Activated T-cell treated with anti-CD3 and anti-CD28 coated beads, Interleukin-2, amount 50 U/mL, for 72 hours (primary cell): ENCODE data around the gene OPCML. TPM values are rescaled to one million over a fixed set of nuclear protein-coding genes. Genes with fewer than 3 reads are reported as not detected.

Source experiments
- ATAC-seq, 2 donors: fragments of 150-1000 bp; cut with Tn5 transposase; replicated peaks in 1 of 2; 2 replicates each; pipeline ENCODE4 v1.10.0; 2021; ENCODE audit warnings: moderate library complexity in 2 of 2, mild to moderate bottlenecking in 1 of 2
- DNase-seq, 2 donors: peaks; one replicate each; pipeline ENCODE4 v3.0.0; 2021 to 2022; ENCODE audit warnings: mixed read lengths in 1 of 2
- H3K27ac Mint-ChIP-seq: one replicate; pipeline ENCODE4 v1.8.0; 2022; ENCODE audit warnings: mild to moderate bottlenecking, moderate library complexity, mixed read lengths
- H3K27me3 Mint-ChIP-seq: one replicate; pipeline ENCODE4 v1.8.0; 2022; ENCODE audit warnings: low read depth, mixed read lengths
- H3K36me3 Mint-ChIP-seq, 2 donors: one replicate each; pipeline ENCODE4 v1.8.0; 2022; ENCODE audit warnings: mixed read lengths in 2 of 2, mild to moderate bottlenecking in 1 of 2; ENCODE audit not compliant: insufficient read depth in 2 of 2
- H3K4me1 Mint-ChIP-seq: one replicate; pipeline ENCODE4 v1.8.0; 2022; ENCODE audit warnings: low read depth, mixed read lengths
- H3K4me3 Mint-ChIP-seq, 2 donors: one replicate each; pipeline ENCODE4 v1.8.0; 2022; ENCODE audit warnings: mild to moderate bottlenecking in 2 of 2, mixed read lengths in 2 of 2, moderate library complexity in 2 of 2
- H3K9me3 Mint-ChIP-seq, 2 donors: one replicate each; pipeline ENCODE4 v1.8.0; 2022; ENCODE audit warnings: mixed read lengths in 2 of 2
- total RNA-seq, 2 donors: library from RNA; stranded (reverse); gene quantifications; one replicate each; pipeline ENCODE4 v1.2.3, GENCODE V29; 2022

The OPCML gene
- total RNA-seq, 2 donors from 2014 or later: not detected

DNA sequence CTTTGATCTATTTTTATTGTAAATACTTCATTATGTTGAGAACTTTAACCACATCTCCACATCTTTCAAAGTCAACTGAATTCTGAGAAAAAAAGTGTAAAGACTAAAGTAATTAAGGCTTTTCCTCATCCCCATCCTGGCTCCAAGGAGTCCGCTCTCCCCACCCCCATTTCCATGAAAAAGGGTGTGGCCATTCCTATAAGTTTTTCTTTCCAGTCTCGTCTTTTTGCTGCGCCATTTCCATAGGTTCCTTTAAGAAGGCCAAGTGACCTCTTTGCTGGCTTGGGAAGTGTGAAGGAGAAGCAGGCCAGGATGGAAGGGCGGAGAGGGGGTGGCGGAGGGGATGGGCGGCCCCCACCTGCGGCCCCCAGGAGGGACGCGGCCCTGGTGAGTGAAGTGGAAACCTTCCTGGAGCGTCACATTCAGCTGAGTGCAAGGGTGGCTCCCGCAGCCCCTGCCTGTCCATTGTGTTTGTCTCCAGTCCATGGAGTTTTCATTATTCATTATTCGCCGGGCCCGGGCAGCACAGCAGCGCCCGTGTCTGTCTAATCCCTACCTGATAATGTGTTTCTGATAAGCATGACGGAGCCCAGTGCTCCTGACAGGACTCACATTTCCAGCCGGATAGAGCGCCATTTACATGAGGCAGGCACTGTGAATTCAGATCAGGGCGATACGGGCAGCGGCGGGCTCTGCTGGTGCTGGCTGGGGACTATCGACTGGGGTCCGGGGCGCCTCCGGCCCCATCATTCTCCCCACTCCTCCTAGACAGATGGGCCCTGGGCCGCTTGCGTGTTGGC lies 739.8 kb downstream of the OPCML start:
- Mint-ChIP-seq H3K36me3 (peaks cover 0 to 1% of the 10 kb centered on the region in 2 donors), H3K27ac (no peak overlapping the region), H3K4me1 (no peaks in the 10 kb centered on the region), H3K27me3 (peaks cover 5% of the 10 kb centered on the region), H3K9me3 (no peaks in the 10 kb centered on the region), H3K4me3 (no peak overlapping the region)
- ATAC-seq (no peak), DNase-seq (no peak)

DNA sequence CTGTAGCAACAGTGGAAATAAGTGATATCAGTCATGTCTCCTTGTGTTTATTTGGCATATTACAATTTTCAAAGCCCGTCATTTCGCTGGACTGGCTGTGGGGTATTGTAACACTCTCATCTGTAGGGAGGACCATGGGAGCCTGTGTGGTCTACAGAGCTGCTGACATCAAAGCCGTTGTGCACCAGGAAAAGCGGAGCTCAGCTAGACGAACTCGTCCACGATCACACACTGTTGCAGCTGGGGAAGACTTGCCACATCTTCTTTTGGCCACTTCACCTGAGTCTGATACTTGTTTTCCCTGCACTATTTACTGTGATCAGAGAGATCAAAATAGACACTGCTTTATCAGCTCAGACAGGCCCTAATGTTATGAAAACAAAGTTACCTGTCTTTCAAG lies 741.3 kb downstream of the OPCML start:
- no peak overlapping the region for H3K27ac Mint-ChIP-seq
- no peaks in the 10 kb centered on the region for H3K9me3 Mint-ChIP-seq
- DNase-seq (no peak), ATAC-seq (no peak)
- H3K36me3 Mint-ChIP-seq: no peaks in the 10 kb centered on the region
- peaks cover 5% of the 10 kb centered on the region for H3K27me3 Mint-ChIP-seq
- no peaks in the 10 kb centered on the region for H3K4me1 Mint-ChIP-seq
- no peak overlapping the region for H3K4me3 Mint-ChIP-seq

- Mint-ChIP-seq H3K4me3 (no peak overlapping the region), H3K27ac (no peak overlapping the region), H3K9me3 (no peaks in the 10 kb centered on the region), H3K4me1 (no peaks in the 10 kb centered on the region), H3K27me3 (peaks cover 5% of the 10 kb centered on the region), H3K36me3 (no peaks in the 10 kb centered on the region)
- DNase-seq (no peak), ATAC-seq (no peak)
Measured at GRCh38 chr11:132790466-132790865, 741.8 kb downstream of the OPCML start.

GRCh38 chr11:132788816-132789325 lies 743.4 kb downstream of the OPCML start:
- peaks cover 4% of the 10 kb centered on the region for H3K27me3 Mint-ChIP-seq
- H3K36me3 Mint-ChIP-seq: no peaks in the 10 kb centered on the region
- DNase-seq (no peak), ATAC-seq (no peak)
- no peak overlapping the region for H3K27ac Mint-ChIP-seq
- H3K4me1 Mint-ChIP-seq: no peaks in the 10 kb centered on the region
- H3K9me3 Mint-ChIP-seq: no peaks in the 10 kb centered on the region
- no peak overlapping the region for H3K4me3 Mint-ChIP-seq

- Mint-ChIP-seq H3K9me3 (no peaks in the 10 kb centered on the region), H3K4me3 (no peak overlapping the region), H3K4me1 (no peaks in the 10 kb centered on the region), H3K36me3 (no peaks in the 10 kb centered on the region), H3K27me3 (no peaks in the 10 kb centered on the region), H3K27ac (no peak overlapping the region)
- no peak for DNase-seq
- no peak for ATAC-seq
Measured at GRCh38 chr11:132785878-132786277, 746.4 kb downstream of the OPCML start.

DNA sequence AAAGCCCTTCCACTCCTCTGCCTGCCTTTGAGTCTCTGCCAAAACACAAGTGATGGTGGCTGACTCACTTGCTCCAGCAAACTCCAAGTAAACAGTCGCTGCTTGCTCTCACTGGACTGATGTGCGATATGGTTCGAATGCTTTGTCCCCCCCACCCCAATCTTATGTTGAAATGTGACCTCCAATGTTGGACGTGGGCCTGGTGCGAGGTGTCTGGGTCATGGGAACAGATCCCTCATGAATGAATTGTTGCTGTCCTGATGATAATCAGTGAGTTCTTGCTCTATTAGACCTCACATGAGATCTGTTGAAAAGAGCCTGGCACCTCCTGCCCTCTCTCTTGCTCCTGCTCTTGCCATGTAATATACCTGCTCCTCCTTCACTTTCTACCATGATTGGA lies 747.9 kb downstream of the OPCML start:
- no peak for DNase-seq
- Mint-ChIP-seq H3K36me3 (no peaks in the 10 kb centered on the region), H3K27ac (no peak overlapping the region), H3K4me1 (no peaks in the 10 kb centered on the region), H3K27me3 (no peaks in the 10 kb centered on the region), H3K4me3 (no peak overlapping the region), H3K9me3 (no peaks in the 10 kb centered on the region)
- ATAC-seq: no peak

DNA sequence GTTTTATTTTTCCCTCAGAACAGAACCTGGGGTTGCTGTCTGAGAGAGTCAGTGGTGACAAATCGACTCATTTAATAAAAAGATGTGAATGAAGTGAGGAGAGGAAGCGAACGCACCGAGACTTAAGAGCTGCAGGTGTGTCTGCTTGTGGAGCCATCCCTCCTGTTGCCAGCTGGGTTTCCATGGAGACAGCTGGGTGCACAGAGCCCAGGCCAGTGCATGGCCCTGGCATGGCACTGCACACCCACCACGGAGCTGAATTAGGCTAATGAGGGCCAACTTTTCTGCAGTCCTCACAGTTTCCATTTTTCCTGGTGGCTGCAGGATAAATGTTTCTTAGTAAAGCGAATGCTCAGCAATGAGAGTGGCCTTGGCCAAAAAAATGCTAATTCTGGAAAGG lies 750.2 kb downstream of the OPCML start:
- Mint-ChIP-seq H3K9me3 (no peaks in the 10 kb centered on the region), H3K36me3 (no peaks in the 10 kb centered on the region), H3K27ac (no peak overlapping the region), H3K4me1 (no peaks in the 10 kb centered on the region), H3K4me3 (no peak overlapping the region), H3K27me3 (no peaks in the 10 kb centered on the region)
- ATAC-seq: no peak
- no peak for DNase-seq

DNA sequence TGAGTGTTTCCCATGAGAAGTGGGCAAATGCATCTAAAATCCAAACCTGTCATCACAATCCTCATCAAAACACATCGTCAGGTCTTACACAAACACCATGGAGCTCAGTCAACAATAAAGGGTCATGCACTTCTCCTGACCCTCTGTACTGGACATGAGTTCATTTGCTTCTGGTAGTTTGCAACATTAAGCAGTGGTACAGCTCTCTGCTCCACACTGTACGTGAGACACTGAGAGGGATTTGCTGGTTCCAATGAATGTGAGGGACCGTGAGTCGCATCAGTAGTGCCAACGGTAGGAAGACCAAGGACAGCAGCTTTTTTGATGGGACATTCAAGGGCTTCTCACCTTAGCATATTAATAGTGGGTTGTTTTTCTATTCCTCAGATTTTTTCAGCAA lies 752.3 kb downstream of the OPCML start:
- H3K27ac Mint-ChIP-seq: no peak overlapping the region
- no peaks in the 10 kb centered on the region for H3K4me1 Mint-ChIP-seq
- H3K27me3 Mint-ChIP-seq: no peaks in the 10 kb centered on the region
- no peak overlapping the region for H3K4me3 Mint-ChIP-seq
- ATAC-seq (no peak), DNase-seq (no peak)
- H3K9me3 Mint-ChIP-seq: peaks cover 0 to 2% of the 10 kb centered on the region in 2 donors
- no peaks in the 10 kb centered on the region for H3K36me3 Mint-ChIP-seq

GRCh38 chr11:132779497-132779896 lies 752.8 kb downstream of the OPCML start:
- ATAC-seq: no peak
- H3K27me3 Mint-ChIP-seq: no peaks in the 10 kb centered on the region
- no peak overlapping the region for H3K27ac Mint-ChIP-seq
- DNase-seq: no peak
- peaks cover 0 to 2% of the 10 kb centered on the region in 2 donors for H3K9me3 Mint-ChIP-seq
- no peaks in the 10 kb centered on the region for H3K36me3 Mint-ChIP-seq
- H3K4me3 Mint-ChIP-seq: no peak overlapping the region
- H3K4me1 Mint-ChIP-seq: no peaks in the 10 kb centered on the region

- H3K4me3 Mint-ChIP-seq: no peak overlapping the region
- no peaks in the 10 kb centered on the region for H3K36me3 Mint-ChIP-seq
- H3K27me3 Mint-ChIP-seq: no peaks in the 10 kb centered on the region
- H3K27ac Mint-ChIP-seq: no peak overlapping the region
- H3K4me1 Mint-ChIP-seq: no peaks in the 10 kb centered on the region
- H3K9me3 Mint-ChIP-seq: peaks cover 0 to 2% of the 10 kb centered on the region in 2 donors
- ATAC-seq (no peak), DNase-seq (no peak)
Measured at GRCh38 chr11:132777067-132777975, 755.0 kb downstream of the OPCML start.

- H3K4me3 Mint-ChIP-seq: peak overlapping the region in 1 of 2 donors; percentile 63
Measured at GRCh38 chr11:132773751-132774150, 758.5 kb downstream of the OPCML start.

DNA sequence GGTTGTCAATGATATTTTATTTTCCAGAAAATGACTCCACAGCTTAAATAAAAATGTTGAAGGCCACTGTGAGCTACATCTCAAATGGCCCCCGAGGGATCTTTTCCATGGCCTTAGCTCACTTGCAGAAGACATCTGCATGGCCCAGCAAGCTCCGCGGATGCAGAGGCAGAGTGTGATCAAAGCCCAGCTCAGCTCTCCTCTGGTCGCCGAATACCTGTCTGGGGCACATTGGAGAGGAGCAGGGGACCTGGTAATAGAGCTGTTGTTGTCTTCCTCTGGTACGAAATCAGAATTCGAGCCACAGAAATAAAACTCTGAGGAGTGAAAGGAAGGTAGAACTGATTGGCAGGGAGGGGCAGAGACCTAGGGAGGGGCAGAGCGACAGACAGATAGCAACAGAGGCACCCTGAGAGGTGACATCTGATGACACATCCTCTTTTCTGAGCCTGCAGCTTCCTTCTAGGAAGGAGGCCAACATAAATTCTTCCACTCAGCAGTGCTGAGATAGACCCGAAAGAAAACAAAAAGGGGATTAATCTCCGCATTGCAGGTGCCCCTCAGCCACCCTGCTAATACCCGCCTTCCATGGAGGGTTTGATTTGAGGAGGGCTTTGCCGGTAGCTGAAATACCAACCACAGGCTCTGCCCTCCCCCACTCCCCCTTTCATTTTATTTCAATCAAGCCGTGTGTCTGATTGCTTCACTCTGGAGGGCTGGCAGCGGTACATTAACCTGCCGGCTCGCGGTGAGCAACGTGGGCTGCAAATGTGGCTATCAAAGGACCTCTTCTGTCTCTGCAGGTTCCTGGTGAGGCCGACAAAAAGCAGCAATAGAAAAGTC lies 759.4 kb downstream of the OPCML start:
- H3K27me3 Mint-ChIP-seq: peaks cover 6% of the 10 kb centered on the region
- H3K9me3 Mint-ChIP-seq: peaks cover 0 to 2% of the 10 kb centered on the region in 2 donors
- H3K4me3 Mint-ChIP-seq: peak overlapping the region; percentile 32 to 63
- H3K36me3 Mint-ChIP-seq: no peaks in the 10 kb centered on the region
- peak in 1 of 2 donors; percentile 51 for ATAC-seq
- no peak overlapping the region for H3K27ac Mint-ChIP-seq
- DNase-seq: no peak
- no peaks in the 10 kb centered on the region for H3K4me1 Mint-ChIP-seq

More at GRCh38 chr11:132773751-132774150, 758.5 kb downstream of the OPCML start:
- H3K36me3 Mint-ChIP-seq: no peaks in the 10 kb centered on the region
- H3K27me3 Mint-ChIP-seq: peaks cover 6% of the 10 kb centered on the region
- ATAC-seq (no peak), DNase-seq (no peak)
- no peaks in the 10 kb centered on the region for H3K4me1 Mint-ChIP-seq
- H3K27ac Mint-ChIP-seq: no peak overlapping the region
- peaks cover 0 to 2% of the 10 kb centered on the region in 2 donors for H3K9me3 Mint-ChIP-seq
